ENCODE results near the gene IFRD2. TPM values are rescaled to one million over a fixed set of nuclear protein-coding genes. Genes with fewer than 3 reads are reported as not detected.

The IFRD2 gene
- total and polyA plus RNA-seq, 2 of the 13 experiments (the other 11 are each of a cell fraction or from before 2014, with no cell fraction given), result 32.8 to 96.1 TPM

GRCh38 chr3:50264383-50264963, 27.8 kb downstream of the IFRD2 start (continued):
- TF ChIP-seq ZNF740 (CRISPR knock-in tag; IDR thresholded peaks at IDR 0.05), result peak; percentile 96
- no peak for TF ChIP-seq TCF12 (IDR thresholded peaks at IDR 0.05)
- TF ChIP-seq TCF12 (CRISPR knock-in tag; IDR thresholded peaks at IDR 0.05), result peak; percentile 68; the same call in 1 of the 2 replicates
- peak; percentile 97 for TF ChIP-seq TEAD3 (CRISPR knock-in tag; optimal IDR thresholded peaks at IDR 0.05; ENCODE audit: borderline replicate concordance)
- TF ChIP-seq ZNF761 (CRISPR knock-in tag; conservative IDR thresholded peaks at IDR 0.05), result no peak
- TF ChIP-seq RFX1 (IDR thresholded peaks at IDR 0.05), result no peak
- peak; percentile 66 for TF ChIP-seq HDAC2 (CRISPR knock-in tag; IDR thresholded peaks at IDR 0.05)
- 0 out of 2 replicates have a peak, but pooled peaks have one; percentile 25 for TF ChIP-seq MEIS2 (CRISPR knock-in tag; IDR thresholded peaks at IDR 0.05)
- TF ChIP-seq SKI (IDR thresholded peaks at IDR 0.05; ENCODE audit: partially characterized antibody), result peak; percentile 34
- 0 out of 2 replicates have a peak, but pooled peaks have one; percentile 19 for TF ChIP-seq CHD4 (IDR thresholded peaks at IDR 0.05; ENCODE audit: borderline replicate concordance, low read length)
- TF ChIP-seq ZNF576 (CRISPR knock-in tag; IDR thresholded peaks at IDR 0.05), result no peak
- peak; percentile 28; the same call in 1 of the 2 replicates for TF ChIP-seq KDM2A (CRISPR knock-in tag; IDR thresholded peaks at IDR 0.05; ENCODE audit: borderline replicate concordance, low read depth)
- TF ChIP-seq ZBTB34 (CRISPR knock-in tag; IDR thresholded peaks at IDR 0.05), result 0 out of 2 replicates have a peak, but pooled peaks have one; percentile 36
- peak; percentile 10; the same call in 1 of the 2 replicates for TF ChIP-seq RBFOX2 (IDR thresholded peaks at IDR 0.05; ENCODE audit: low read depth, low read length)
- no peak for TF ChIP-seq ZMAT5 (CRISPR knock-in tag; IDR thresholded peaks at IDR 0.05; ENCODE audit: borderline replicate concordance, low read depth)
- TF ChIP-seq DR1 (CRISPR knock-in tag; IDR thresholded peaks at IDR 0.05), result 0 out of 2 replicates have a peak, but pooled peaks have one; percentile 31
- TF ChIP-seq RXRA (CRISPR knock-in tag; IDR thresholded peaks at IDR 0.05), result 0 out of 2 replicates have a peak, but pooled peaks have one; percentile 61
- no peak for TF ChIP-seq MBD4 (IDR thresholded peaks at IDR 0.05; ENCODE audit: borderline replicate concordance, low read length)
- TF ChIP-seq TCF7 (IDR thresholded peaks at IDR 0.05; ENCODE audit: low read depth), result 0 out of 2 replicates have a peak, but pooled peaks have one; percentile 25
- TF ChIP-seq PHF21A (CRISPR knock-in tag; IDR thresholded peaks at IDR 0.05), result peak; percentile 59
- TF ChIP-seq ZBTB7B (CRISPR knock-in tag; IDR thresholded peaks at IDR 0.05), result peak; percentile 37; the same call in 1 of the 2 replicates
- TF ChIP-seq ZBTB39 (CRISPR knock-in tag; IDR thresholded peaks at IDR 0.05), result 0 out of 2 replicates have a peak, but pooled peaks have one; percentile 18
- TF ChIP-seq, protein P1, sequence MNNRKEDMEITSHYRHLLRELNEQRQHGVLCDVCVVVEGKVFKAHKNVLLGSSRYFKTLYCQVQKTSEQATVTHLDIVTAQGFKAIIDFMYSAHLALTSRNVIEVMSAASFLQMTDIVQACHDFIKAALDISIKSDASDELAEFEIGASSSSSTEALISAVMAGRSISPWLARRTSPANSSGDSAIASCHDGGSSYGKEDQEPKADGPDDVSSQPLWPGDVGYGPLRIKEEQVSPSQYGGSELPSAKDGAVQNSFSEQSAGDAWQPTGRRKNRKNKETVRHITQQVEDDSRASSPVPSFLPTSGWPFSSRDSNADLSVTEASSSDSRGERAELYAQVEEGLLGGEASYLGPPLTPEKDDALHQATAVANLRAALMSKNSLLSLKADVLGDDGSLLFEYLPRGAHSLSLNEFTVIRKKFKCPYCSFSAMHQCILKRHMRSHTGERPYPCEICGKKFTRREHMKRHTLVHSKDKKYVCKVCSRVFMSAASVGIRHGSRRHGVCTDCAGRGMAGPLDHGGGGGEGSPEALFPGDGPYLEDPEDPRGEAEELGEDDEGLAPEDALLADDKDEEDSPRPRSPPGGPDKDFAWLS (CRISPR knock-in tag; IDR thresholded peaks at IDR 0.05; ENCODE audit: borderline replicate concordance), result 0 out of 2 replicates have a peak, but pooled peaks have one; percentile 25
- no peak for TF ChIP-seq SUZ12 (IDR thresholded peaks at IDR 0.05; ENCODE audit: low read depth, low read length)
- no peak for TF ChIP-seq ZSCAN29 (CRISPR knock-in tag; conservative IDR thresholded peaks at IDR 0.05)

Data from HepG2 (cell line).